ENCODE results near the gene GBP3. TPM values are rescaled to one million over a fixed set of nuclear protein-coding genes. Genes with fewer than 3 reads are reported as not detected.

The GBP3 gene
- total and polyA plus RNA-seq, 9 of the 15 experiments (the other 6 are each of a cell fraction or from before 2014, with no cell fraction given): 0.07 to 0.14 (median 0.11) TPM; not detected in 4

- WGBS (ENCODE audit: insufficient coverage, low coverage, missing lambda C conversion rate): 8% methylated on average over 7 of the region's 7 CpGs
- ChIA-PET POLR2A (no interaction called here), CTCF (ENCODE audit: low intra/inter-chr PET ratio) (no interaction called here)
- no peak for ATAC-seq
- H2AFZ ChIP-seq (ENCODE audit: low read depth, low read length): no peak overlapping the region
- H4K20me1 ChIP-seq (replicated peaks; ENCODE audit: control insufficient read depth, insufficient read depth, low read length): no peaks in the 10 kb centered on the region
- DNase-seq (ENCODE audit: extremely low read depth in 1 of 4, low spot score in 3 of 4): no peak
- H3K4me2 ChIP-seq (ENCODE audit: insufficient read depth, low read length): no peak overlapping the region
- in situ Hi-C loops (cut with MboI): no loop called here
- intact Hi-C loops (cut with micrococcal nuclease): no loop called here
- BruUV-seq (replicated peaks): no TSS peak
- H3K9me3 ChIP-seq (replicated peaks; ENCODE audit: control insufficient read depth, insufficient read depth, low read depth, low read length): no peaks in the 10 kb centered on the region
- no peak overlapping the region for H3K27ac ChIP-seq (ENCODE audit: extremely low read depth, low read depth, low read length)
- peaks cover 0 to 8% of the 10 kb centered on the region in 2 experiments; a peak in 2 of 5 replicates for H3K4me1 ChIP-seq (replicated peaks in 1 of 2; ENCODE audit: control insufficient read depth in 2 of 2, insufficient read depth in 2 of 2, low read length in 2 of 2)
- H3K36me3 ChIP-seq (ENCODE audit: control insufficient read depth, insufficient read depth, low read length): no peaks in the 10 kb centered on the region
- no peaks in the 10 kb centered on the region for H3K79me2 ChIP-seq (ENCODE audit: control insufficient read depth, insufficient read depth, low read length)
- no peak overlapping the region for H3K4me3 ChIP-seq
- H3K9me1 ChIP-seq (ENCODE audit: control insufficient read depth, insufficient read depth, low read length): no peaks in the 10 kb centered on the region
- no peak overlapping the region for H3K9ac ChIP-seq (ENCODE audit: insufficient read depth in 1 of 2, low read depth in 2 of 2, low read length in 2 of 2)
- TF ChIP-seq HSF4 (CRISPR knock-in tag; IDR thresholded peaks at IDR 0.05; ENCODE audit: borderline replicate concordance): no peak
- no peak for TF ChIP-seq NR1H2 (CRISPR knock-in tag; IDR thresholded peaks at IDR 0.05)
- no peak for TF ChIP-seq CEBPZ (IDR thresholded peaks at IDR 0.05; ENCODE audit: borderline replicate concordance, low read depth, low read length)
- no peak for TF ChIP-seq BDP1 (IDR thresholded peaks at IDR 0.05; ENCODE audit: insufficient read depth, insufficient read length)
- TF ChIP-seq PHF8 (IDR thresholded peaks at IDR 0.05; ENCODE audit: borderline replicate concordance, low read length): no peak
- TF ChIP-seq CTCF (IDR thresholded peaks at IDR 0.05 in 2 of 3, conservative IDR thresholded peaks at IDR 0.05 in 1 of 3; ENCODE audit: insufficient read depth in 2 of 3, low read depth in 1 of 3, low read length in 3 of 3): no peak
- TF ChIP-seq DIDO1 (tag; IDR thresholded peaks at IDR 0.05; ENCODE audit: low read depth): no peak
- no peak for TF ChIP-seq ZNF507 (tag; conservative IDR thresholded peaks at IDR 0.05)
- TF ChIP-seq MBD2 (IDR thresholded peaks at IDR 0.05; ENCODE audit: borderline replicate concordance, low read depth): no peak
- TF ChIP-seq BHLHE40 (IDR thresholded peaks at IDR 0.05; ENCODE audit: low read length): no peak
- no peak for TF ChIP-seq CREB5 (CRISPR knock-in tag; IDR thresholded peaks at IDR 0.05)
- no peak for TF ChIP-seq TARDBP (IDR thresholded peaks at IDR 0.05)
- TF ChIP-seq TAF15 (IDR thresholded peaks at IDR 0.05; ENCODE audit: low read depth, low read length): no peak
- no peak for FAIRE-seq
- no peaks in the 10 kb centered on the region for H3K27me3 ChIP-seq (ENCODE audit: control insufficient read depth in 2 of 2, insufficient read depth in 2 of 2, low read length in 2 of 2)
These were observed 19.8 kb upstream of the GBP3 start for GRCh38 chr1:89042491-89042890.
